Superior temporal gyrus (tissue), 1 donor: Measurements from ENCODE around the gene NEUROD1.
"Not testable (repeated sequence)": the region's sequence is repeated elsewhere in the genome, so short reads cannot be mapped to it uniquely, and the experiment has no call there.

Experiments
- DNase-seq: peaks from one replicate; pipeline ENCODE4 v3.0.0-alpha.2; 2016; ENCODE audit errors: extremely low spot score

The NEUROD1 gene

DNA sequence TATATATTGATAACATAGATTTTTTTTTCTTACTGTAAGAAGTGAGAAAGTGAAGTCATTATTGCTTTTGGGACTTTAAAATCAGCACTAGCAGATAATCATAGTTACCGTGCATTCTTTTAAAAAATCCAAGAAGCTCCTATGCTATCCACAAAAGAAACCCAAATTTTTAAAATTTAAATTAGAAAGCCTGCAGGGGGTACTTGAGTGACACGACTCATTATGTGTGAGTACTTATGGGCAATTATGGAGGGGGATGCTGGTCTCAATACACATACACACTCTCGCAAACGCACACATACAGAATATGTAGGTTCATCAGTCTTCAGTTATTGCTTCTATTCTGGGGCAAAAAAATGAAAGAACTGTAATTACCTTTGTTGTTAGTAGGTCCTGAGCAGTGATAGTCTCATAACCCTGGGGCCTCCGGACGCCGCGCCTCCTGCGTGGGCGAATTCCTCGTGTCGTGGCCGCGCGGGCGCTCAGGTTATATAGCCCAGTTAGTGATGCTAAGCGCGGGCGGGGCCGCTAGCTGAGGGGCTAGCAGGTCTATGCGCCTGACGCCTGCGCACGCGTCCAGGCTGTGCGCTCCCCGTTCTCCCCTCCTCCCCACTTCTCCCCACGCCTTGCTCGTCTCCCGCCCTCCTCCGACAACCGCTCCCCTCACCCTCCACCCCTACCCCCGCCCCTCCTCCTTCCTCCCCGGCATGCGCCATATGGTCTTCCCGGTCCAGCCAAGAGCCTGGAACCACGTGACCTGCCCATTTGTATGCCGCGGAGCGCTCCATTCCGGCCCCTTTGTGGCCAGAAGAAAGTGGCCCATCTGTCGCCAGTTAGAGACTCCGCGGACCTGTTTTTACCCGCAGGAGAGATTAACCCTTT, at the start of gene NEUROD1:
TSS of gene NEUROD1 (minus strand) at position 463 of the 882 bp plus-strand sequence. CDS start 1,657 bp downstream, outside the sequence.
- DNase-seq: no peak

GRCh38 chr2:181725476-181725875, 45.2 kb upstream of the NEUROD1 start:
- no peak for DNase-seq

DNA sequence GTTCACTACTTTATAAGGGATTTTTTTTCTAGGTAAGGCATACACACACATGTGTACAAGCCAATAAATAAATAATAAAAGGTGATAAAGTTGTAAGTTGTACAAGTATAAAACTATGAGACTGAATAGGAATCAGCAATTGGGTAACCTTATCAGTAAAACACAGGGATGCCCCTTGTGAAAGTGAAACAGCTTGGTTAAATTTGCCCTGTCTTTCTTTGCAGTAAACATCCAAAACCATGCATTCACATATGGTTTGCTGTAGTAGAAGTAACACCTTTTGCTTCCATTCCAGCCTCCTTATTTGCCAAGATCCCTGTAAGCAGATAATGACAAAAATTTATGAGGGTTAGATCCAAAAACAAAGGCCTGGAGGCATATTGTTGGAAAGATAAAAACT, 44.3 kb upstream of the NEUROD1 start:
- DNase-seq: no peak

DNA sequence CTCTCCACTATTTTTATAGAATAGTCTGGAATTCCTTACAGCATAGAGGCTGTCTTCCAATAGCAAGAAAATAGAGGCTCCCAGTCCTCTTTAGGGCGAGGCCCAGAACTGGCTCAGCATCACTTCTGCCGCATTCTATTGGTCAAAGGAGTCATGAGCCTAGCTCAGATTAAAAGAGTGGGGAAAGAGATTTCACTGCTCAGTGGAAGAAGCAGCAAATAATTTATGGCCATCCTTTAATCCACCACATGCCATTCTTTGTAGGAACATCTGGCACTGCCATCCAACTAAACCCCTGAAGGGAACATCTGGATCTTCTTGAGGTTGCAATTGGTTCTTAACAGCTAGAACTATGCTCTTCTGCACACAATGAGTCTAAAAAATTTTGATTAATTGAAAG, 43.4 kb upstream of the NEUROD1 start:
- no peak for DNase-seq

GRCh38 chr2:181715033-181715630, 34.8 kb upstream of the NEUROD1 start:
- DNase-seq: peak; percentile 97

- DNase-seq: not testable (repeated sequence)
Measured at GRCh38 chr2:181711051-181711450, 30.7 kb upstream of the NEUROD1 start.

GRCh38 chr2:181702519-181702918, 22.2 kb upstream of the NEUROD1 start:
- not testable (repeated sequence) for DNase-seq

GRCh38 chr2:181698223-181698622, 17.9 kb upstream of the NEUROD1 start:
- DNase-seq: no peak

DNA sequence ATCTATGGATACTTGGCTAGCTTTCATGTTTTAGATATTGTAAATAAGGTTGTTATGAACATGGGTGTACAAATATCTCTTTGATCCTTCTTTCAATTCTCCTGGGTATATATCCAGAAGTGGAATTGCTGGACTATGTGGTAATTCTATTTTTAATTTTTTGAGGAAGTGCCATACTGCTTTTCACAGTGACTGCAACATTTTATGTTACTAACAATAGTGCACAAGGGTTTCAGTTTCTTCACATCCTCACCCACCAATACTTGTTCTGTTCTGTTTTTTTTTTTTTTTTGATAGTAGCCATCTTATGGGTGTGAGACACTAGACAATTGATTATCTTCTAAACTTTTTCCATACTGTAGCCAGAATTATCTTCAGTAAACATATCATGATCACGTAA, 17.3 kb upstream of the NEUROD1 start:
- DNase-seq: no peak

DNA sequence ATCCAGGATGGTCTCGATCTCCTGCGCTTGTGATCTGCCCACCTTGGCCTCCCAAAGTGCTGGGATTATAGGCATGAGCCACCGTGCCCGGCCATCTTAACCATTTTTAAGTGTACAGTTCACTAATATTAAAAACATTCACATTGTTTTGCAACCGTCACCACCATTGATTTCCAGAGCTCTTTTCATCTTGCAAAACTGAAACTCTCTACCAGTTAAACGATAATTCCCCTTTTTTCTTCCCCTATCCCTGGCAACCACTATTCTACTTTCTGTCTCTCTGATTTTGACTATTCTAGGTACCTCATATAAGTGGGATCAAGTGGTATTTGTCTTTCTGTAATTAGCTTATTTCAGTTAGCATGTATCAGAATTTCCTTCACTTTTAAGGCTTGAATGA, 16.8 kb upstream of the NEUROD1 start:
- DNase-seq: no peak

DNA sequence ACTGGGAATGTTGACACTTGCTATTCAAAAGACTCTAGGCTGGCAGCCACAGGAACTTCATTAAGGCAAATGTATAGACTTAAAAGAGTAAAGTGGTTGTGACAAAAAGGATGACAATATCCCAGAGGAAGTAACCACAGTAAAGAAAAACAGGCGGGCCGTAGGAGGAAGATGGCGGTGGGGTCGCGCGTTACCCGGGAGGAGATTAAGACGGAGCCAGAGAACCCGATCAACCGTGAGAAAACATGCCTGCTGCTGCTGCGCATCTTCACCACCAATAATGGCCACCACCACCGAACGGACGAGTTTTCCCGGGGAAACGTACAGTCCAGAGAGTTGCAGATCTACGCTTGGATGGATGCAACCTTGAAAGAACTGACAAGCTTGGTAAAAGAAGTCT, 14.0 kb upstream of the NEUROD1 start:
- DNase-seq: no peak

DNA sequence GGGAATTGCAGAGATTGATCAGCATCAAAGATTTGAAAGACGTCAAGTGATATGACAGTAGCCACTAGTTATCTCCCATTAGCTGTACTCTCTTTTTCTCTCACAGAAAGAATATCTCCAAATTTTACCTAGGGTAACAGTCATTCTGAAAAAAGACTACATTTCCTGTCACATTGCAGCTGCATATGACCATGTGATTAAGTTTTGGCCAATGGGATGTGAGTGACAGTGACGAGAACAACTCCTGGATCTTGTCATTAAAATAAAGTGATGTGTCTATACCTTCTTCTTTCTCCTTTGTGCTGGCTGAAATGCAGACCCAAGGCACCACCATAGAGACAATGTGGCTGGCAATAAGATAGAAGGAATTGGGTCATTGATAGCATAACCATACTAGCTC, 10.5 kb upstream of the NEUROD1 start:
- DNase-seq: no peak

- DNase-seq: no peak
Measured at GRCh38 chr2:181686576-181687185, 6.4 kb upstream of the NEUROD1 start.

- no peak for DNase-seq
Measured at GRCh38 chr2:181685150-181685688, 4.9 kb upstream of the NEUROD1 start.

DNA sequence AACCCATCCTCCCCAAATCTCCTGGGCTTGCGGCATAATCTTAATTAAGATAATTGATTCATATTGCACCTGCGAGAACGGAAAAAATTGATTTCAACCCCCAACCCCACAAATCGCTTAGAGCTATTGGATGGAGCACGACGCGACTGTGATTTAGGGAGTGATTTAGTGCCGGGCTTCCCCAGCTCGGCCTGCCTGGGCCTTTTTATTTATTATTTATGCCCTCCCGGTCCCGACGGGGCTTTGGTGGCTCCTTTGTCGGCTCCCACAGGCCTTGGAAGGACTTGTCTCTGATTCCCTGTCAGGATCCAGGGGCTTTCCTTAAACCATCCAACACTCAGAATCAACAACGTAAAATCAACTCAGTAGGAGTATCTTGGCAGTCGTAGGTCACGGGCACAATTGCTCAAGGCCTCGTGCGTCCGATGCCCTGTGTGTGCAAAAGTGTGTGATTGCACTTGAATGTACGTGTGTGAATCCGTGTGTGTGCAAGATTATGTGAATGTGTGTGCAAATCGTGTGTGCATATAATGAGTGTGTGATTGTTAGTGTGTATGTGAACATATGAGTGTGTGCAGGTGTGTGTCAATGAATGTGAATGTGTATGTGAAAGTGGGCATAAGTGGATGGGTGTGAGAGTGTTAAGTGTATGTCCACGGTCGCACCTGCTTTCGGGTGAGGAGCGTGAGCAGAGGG, 4.3 kb upstream of the NEUROD1 start:
- no peak for DNase-seq

- DNase-seq: no peak
Measured at GRCh38 chr2:181683518-181684453, 3.5 kb upstream of the NEUROD1 start.

- DNase-seq: no peak
Measured at GRCh38 chr2:181682795-181683517, 2.6 kb upstream of the NEUROD1 start.

- no peak for DNase-seq
Measured at GRCh38 chr2:181682026-181682789, 1.9 kb upstream of the NEUROD1 start.
